K562 (cell line): ENCODE measurements around the gene USP22. TPM values are rescaled to one million over a fixed set of nuclear protein-coding genes. Genes with fewer than 3 reads are reported as not detected.

Source experiments
- ATAC-seq: fragments of 200-7000 bp; cut with Tn5 transposase; 3 replicates; pipeline ENCODE4 v1.9.1; 2020; ENCODE audit warnings: moderate library complexity
- BruUV-seq: library from RNA; stranded (reverse); fragments of 400-500 nt; replicated peaks from 2 replicates; lab custom pipeline; 2021; lab: Mats Ljungman, UMichigan
- CTCF ChIA-PET: fragments of 300-600 bp; formaldehyde crosslinking; extraction: SDS; loops from one replicate; lab custom pipeline; 2021; ENCODE audit warnings: low intra/inter-chr PET ratio; lab: Yijun Ruan, JAX
- POLR2A ChIA-PET: fragments of 300-600, 350-650 bp; sonication (Branson Sonifier 250); formaldehyde crosslinking; extraction: SDS; loops from one replicate; lab custom pipeline; 2021; ENCODE audit warnings: antibody characterized with exemption, inconsistent platforms; lab: Yijun Ruan, JAX
- DNase-seq, 4 experiments: peaks; one replicate each; pipeline versions ENCODE4 v3.0.0 to v3.0.0-alpha.2; 2011 to 2018; ENCODE audit warnings: low spot score in 3 of 4, mixed read lengths in 3 of 4; ENCODE audit errors: extremely low read depth in 1 of 4
- FAIRE-seq: peaks from 2 replicates; lab custom pipeline; 2011; peaks lifted over from hg19 to GRCh38; lab: Jason Lieb, UNC
- H2AFZ ChIP-seq: 2 replicates; pipeline ENCODE4 v1.6.0; 2011; ENCODE audit warnings: low read depth, low read length, control low read depth, inconsistent platforms
- H3K27ac ChIP-seq: fragments of 200-600 bp; 3 replicates; pipeline ENCODE4 v1.8.0; 2011; ENCODE audit warnings: low read depth, mild to moderate bottlenecking, control low read depth, inconsistent platforms, low read length, moderate library complexity, mixed read lengths; ENCODE audit errors: extremely low read depth
- H3K27me3 ChIP-seq, 2 experiments: fragments of 300-600 bp in 1 of 2; 2 replicates in 1 of 2; 3 replicates in 1 of 2; pipeline versions ENCODE4 v1.6.0 to v1.8.0; 2011; ENCODE audit warnings: inconsistent platforms in 2 of 2, low read length in 2 of 2, mild to moderate bottlenecking in 1 of 2, mixed read lengths in 1 of 2, moderate library complexity in 1 of 2; ENCODE audit not compliant: control insufficient read depth in 2 of 2, insufficient read depth in 2 of 2
- H3K36me3 ChIP-seq: fragments of 300-600 bp; 3 replicates; pipeline ENCODE4 v1.8.0; 2011; ENCODE audit warnings: mild to moderate bottlenecking, low read length, inconsistent platforms; ENCODE audit not compliant: control insufficient read depth, insufficient read depth
- H3K4me1 ChIP-seq, 2 experiments: fragments of 200-600 bp in 1 of 2; replicated peaks in 1 of 2; 2 replicates in 1 of 2; 3 replicates in 1 of 2; pipeline versions ENCODE4 v1.5.1 to v1.8.0; 2011; ENCODE audit warnings: inconsistent platforms in 2 of 2, low read length in 2 of 2, mild to moderate bottlenecking in 1 of 2, mixed read lengths in 1 of 2, moderate library complexity in 1 of 2; ENCODE audit not compliant: control insufficient read depth in 2 of 2, insufficient read depth in 2 of 2
- H3K4me2 ChIP-seq: 2 replicates; pipeline ENCODE4 v1.6.1; 2011; ENCODE audit warnings: low read length, control low read depth, inconsistent platforms, mixed read lengths; ENCODE audit not compliant: insufficient read depth
- H3K4me3 ChIP-seq: fragments of 200-600 bp; sonication (generic), shearing (Covaris generic); 2 replicates; pipeline ENCODE4 v1.5.1; 2016; ENCODE audit warnings: control low read depth, inconsistent platforms
- H3K79me2 ChIP-seq: fragments of 200-600 bp; 3 replicates; pipeline ENCODE4 v1.8.0; 2011; ENCODE audit warnings: low read length, inconsistent platforms; ENCODE audit not compliant: control insufficient read depth, insufficient read depth
- H3K9ac ChIP-seq, 2 experiments: 2 replicates each; pipeline versions ENCODE4 v1.6.0 to v1.6.1; 2011; ENCODE audit warnings: low read depth in 2 of 2, low read length in 2 of 2, control low read depth in 1 of 2, inconsistent platforms in 1 of 2, mild to moderate bottlenecking in 1 of 2, mixed read lengths in 1 of 2; ENCODE audit not compliant: insufficient read depth in 1 of 2
- H3K9me1 ChIP-seq: one replicate; pipeline ENCODE4 v1.6.0; 2011; ENCODE audit warnings: inconsistent platforms, mild to moderate bottlenecking, low read length, moderate library complexity; ENCODE audit not compliant: control insufficient read depth, insufficient read depth
- H3K9me3 ChIP-seq: replicated peaks from 2 replicates; pipeline ENCODE4 v1.5.1; 2011; ENCODE audit warnings: low read depth, low read length, inconsistent platforms; ENCODE audit not compliant: control insufficient read depth, insufficient read depth
- H4K20me1 ChIP-seq: replicated peaks from 2 replicates; pipeline ENCODE4 v1.6.1; 2011; ENCODE audit warnings: low read length, inconsistent platforms, mixed read lengths; ENCODE audit not compliant: control insufficient read depth, insufficient read depth
- CAMTA2 ChIP-seq: fragments of 250-450 bp; sonication (Bioruptor Pico); conservative IDR thresholded peaks from 2 replicates; pipeline ENCODE4 v1.5.1; 2022
- DDX20 ChIP-seq: fragments of 450-650 bp; IDR thresholded peaks from 2 replicates; pipeline ENCODE4 v1.6.1; 2016; ENCODE audit warnings: missing genetic modification characterization, low read depth, mild to moderate bottlenecking, missing compliant biosample characterization, moderate library complexity
- DNMT1 ChIP-seq: fragments of 450-650 bp; IDR thresholded peaks from 2 replicates; pipeline ENCODE4 v1.6.1; 2016; ENCODE audit warnings: antibody characterized with exemption, mild to moderate bottlenecking
- EP300 ChIP-seq: IDR thresholded peaks from 2 replicates; pipeline ENCODE4 v1.6.1; 2012; ENCODE audit warnings: low read length, improper control_type of control experiment
- HCFC1 ChIP-seq: IDR thresholded peaks from 2 replicates; pipeline ENCODE4 v1.6.1; 2012; ENCODE audit warnings: low read depth, low read length, improper control_type of control experiment
- ILK ChIP-seq: fragments of 450-650 bp; IDR thresholded peaks from 2 replicates; pipeline ENCODE4 v1.6.1; 2016; ENCODE audit warnings: missing genetic modification characterization, low read depth, mild to moderate bottlenecking, missing compliant biosample characterization, moderate library complexity, borderline replicate concordance
- KAT7 ChIP-seq: sonication (generic); formaldehyde crosslinking; IDR thresholded peaks from 2 replicates; pipeline ENCODE4 v1.8.0; 2022; ENCODE audit warnings: missing genetic modification reagents, mild to moderate bottlenecking, borderline replicate concordance
- KLF10 ChIP-seq: fragments of 250-450 bp; sonication (Bioruptor Pico); IDR thresholded peaks from 2 replicates; pipeline ENCODE4 v1.6.1; 2021; ENCODE audit warnings: matching md5 sums
- MCM5 ChIP-seq: fragments of 450-650 bp; IDR thresholded peaks from 2 replicates; pipeline ENCODE4 v1.6.1; 2016; ENCODE audit warnings: low read depth
- MTA3 ChIP-seq: fragments of 450-650 bp; formaldehyde crosslinking; IDR thresholded peaks from 2 replicates; pipeline ENCODE4 v1.6.1; 2017; ENCODE audit warnings: mild to moderate bottlenecking, borderline replicate concordance
- NCOR1 ChIP-seq: fragments of 450-650 bp; IDR thresholded peaks from 2 replicates; pipeline ENCODE4 v1.6.1; 2016; ENCODE audit warnings: mild to moderate bottlenecking, moderate library complexity
- PHF21A ChIP-seq: fragments of 450-650 bp; IDR thresholded peaks from 2 replicates; pipeline ENCODE4 v1.6.1; 2017; ENCODE audit warnings: low read depth, borderline replicate concordance
- RBM15 ChIP-seq: fragments of 200-400 bp; formaldehyde crosslinking; IDR thresholded peaks from 2 replicates; pipeline ENCODE4 v1.6.1; 2018; ENCODE audit warnings: mild to moderate bottlenecking, low read length, moderate library complexity; ENCODE audit not compliant: insufficient read depth
- RBM17 ChIP-seq: fragments of 200-400 bp; formaldehyde crosslinking; IDR thresholded peaks from 2 replicates; pipeline ENCODE4 v1.6.1; 2017; ENCODE audit warnings: low read depth, mild to moderate bottlenecking, low read length, borderline replicate concordance
- SNRNP70 ChIP-seq: fragments of 200-400 bp; formaldehyde crosslinking; optimal IDR thresholded peaks from 2 replicates; pipeline ENCODE3; 2017; ENCODE audit warnings: low read depth, low read length
- TSC22D4 ChIP-seq: fragments of 450-650 bp; IDR thresholded peaks from 2 replicates; pipeline ENCODE4 v1.6.1; 2016; ENCODE audit warnings: missing genetic modification characterization, missing biosample characterization, control low read depth
- ZNF445 ChIP-seq: fragments of 250-450 bp; sonication (Bioruptor Pico); IDR thresholded peaks from 2 replicates; pipeline ENCODE4 v1.4.0; 2020; ENCODE audit warnings: low read depth, mild to moderate bottlenecking, moderate library complexity
- WGBS: fragments of 100-300 bp; shearing (Covaris generic); methylation state at CpG from one replicate; pipeline ENCODE4 v1.1.6; 2016; ENCODE audit warnings: low coverage, mixed read lengths; ENCODE audit not compliant: insufficient coverage; ENCODE audit errors: missing lambda C conversion rate; 5-methylcytosine and 5-hydroxymethylcytosine counted together
- in situ Hi-C: fragments of 300-500 bp; cut with MboI; formaldehyde crosslinking; loops from 4 replicates; pipeline ENCODE4 v1.15.0; 2018; ENCODE audit warnings: inconsistent platforms, mixed read lengths
- intact Hi-C: fragments of 100-400 bp; cut with micrococcal nuclease; formaldehyde crosslinking; loops from 2 replicates; pipeline ENCODE4 v1.14.2; 2022
- polyA plus RNA-seq, 8 experiments: library from polyadenylated mRNA; depleted of rRNA in 4 of 8; stranded (reverse) in 5 of 8; unstranded in 3 of 8; fragments of >200 nt; fragmentation: Nextera tagmentation in 2 of 8; fragmentation: Illumina TruSeq in 1 of 8; extraction: Ambion mirVana in 2 of 8; extraction: Trizol in 1 of 8; gene quantifications; 2 replicates each; pipeline versions ENCODE4 v1.2.1 to v1.2.3, GENCODE V29; 2011 to 2014; ENCODE audit warnings: inconsistent platforms in 1 of 8, missing spikeins in 1 of 8
- total RNA-seq, 7 experiments: library from RNA; depleted of rRNA in 6 of 7; stranded (reverse); fragments of >200 nt in 6 of 7; fragmentation: Illumina TruSeq in 2 of 7; extraction: Trizol in 2 of 7; gene quantifications; 2 replicates each; pipeline versions ENCODE4 v1.2.1 to v1.2.3, GENCODE V29; 2011 to 2021; ENCODE audit warnings: low replicate concordance in 1 of 7
- TF ChIP-seq, protein P1 (sequence below): IDR thresholded peaks from 2 replicates; pipeline ENCODE4 v1.6.1; 2012; ENCODE audit warnings: low read depth, low read length, improper control_type of control experiment, borderline replicate concordance
- TF ChIP-seq, protein P2 (sequence below), 2 experiments: fragments of 450-650 bp in 1 of 2; sonication (generic) in 1 of 2; formaldehyde crosslinking; conservative IDR thresholded peaks; 2 replicates each; pipeline versions ENCODE4 v1.4.0 to v1.8.1; 2020 to 2022; ENCODE audit warnings: mild to moderate bottlenecking in 1 of 2, missing genetic modification reagents in 1 of 2
- TF ChIP-seq, protein P3 (sequence below): fragments of 450-650 bp; IDR thresholded peaks from 2 replicates; pipeline ENCODE4 v1.7.0; 2016; ENCODE audit warnings: borderline replicate concordance

The USP22 gene
- total and polyA plus RNA-seq, 9 of the 15 experiments (the other 6 are each of a cell fraction or from before 2014, with no cell fraction given) = 6.5 to 113 (median 58.9) TPM

DNA sequence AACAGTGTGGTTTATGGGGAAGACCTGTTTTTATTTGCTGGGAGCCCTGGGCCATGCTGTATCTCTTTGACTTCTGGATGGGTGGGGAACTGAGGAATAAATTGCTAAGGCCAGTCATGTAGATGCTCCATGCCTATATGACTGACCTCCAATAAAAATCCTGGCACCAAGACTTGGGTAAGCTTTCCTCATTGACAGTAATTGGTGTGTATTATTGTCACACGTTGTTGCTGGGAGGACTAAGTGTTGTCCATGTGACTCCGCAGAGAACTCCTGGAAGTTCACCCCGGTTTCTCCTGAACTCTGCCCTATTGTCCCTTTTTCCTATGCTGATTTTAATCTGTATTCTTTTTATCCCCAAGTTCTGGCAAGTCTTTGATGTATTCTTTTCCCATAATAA lies 33.4 kb upstream of the USP22 start:
- no peak for DNase-seq
- Histone ChIP-seq H3K4me2 (no peak overlapping the region), H3K36me3 (no peaks in the 10 kb centered on the region), H2AFZ (no peak overlapping the region), H3K27ac (no peak overlapping the region), H3K27me3 (no peaks in the 10 kb centered on the region; a peak in 2 of 5 replicates), H4K20me1 (no peaks in the 10 kb centered on the region), H3K4me3 (no peak overlapping the region), H3K9ac (no peak overlapping the region), H3K9me1 (no peaks in the 10 kb centered on the region), H3K79me2 (no peaks in the 10 kb centered on the region), H3K9me3 (no peaks in the 10 kb centered on the region), H3K4me1 (no peaks in the 10 kb centered on the region)
- BruUV-seq = no TSS peak
- ATAC-seq = no peak
- POLR2A ChIA-PET = no interaction called here
- 0% methylated on average over 2 of the region's 3 CpGs for WGBS
- no peak for TF ChIP-seq ILK (tag)
- no peak for TF ChIP-seq TSC22D4 (tag)
- TF ChIP-seq RBM17 = no peak
- TF ChIP-seq, protein P1, sequence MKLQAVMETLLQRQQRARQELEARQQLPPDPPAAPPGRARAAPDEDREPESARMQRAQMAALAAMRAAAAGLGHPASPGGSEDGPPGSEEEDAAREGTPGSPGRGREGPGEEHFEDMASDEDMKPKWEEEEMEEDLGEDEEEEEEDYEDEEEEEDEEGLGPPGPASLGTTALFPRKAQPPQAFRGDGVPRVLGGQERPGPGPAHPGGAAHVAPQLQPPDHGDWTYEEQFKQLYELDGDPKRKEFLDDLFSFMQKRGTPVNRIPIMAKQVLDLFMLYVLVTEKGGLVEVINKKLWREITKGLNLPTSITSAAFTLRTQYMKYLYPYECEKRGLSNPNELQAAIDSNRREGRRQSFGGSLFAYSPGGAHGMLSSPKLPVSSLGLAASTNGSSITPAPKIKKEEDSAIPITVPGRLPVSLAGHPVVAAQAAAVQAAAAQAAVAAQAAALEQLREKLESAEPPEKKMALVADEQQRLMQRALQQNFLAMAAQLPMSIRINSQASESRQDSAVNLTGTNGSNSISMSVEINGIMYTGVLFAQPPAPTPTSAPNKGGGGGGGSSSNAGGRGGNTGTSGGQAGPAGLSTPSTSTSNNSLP = no peak
- no peak for TF ChIP-seq HCFC1
- no peak for TF ChIP-seq SNRNP70
- TF ChIP-seq CAMTA2 = no peak
- no peak for TF ChIP-seq PHF21A
- TF ChIP-seq, protein P2, sequence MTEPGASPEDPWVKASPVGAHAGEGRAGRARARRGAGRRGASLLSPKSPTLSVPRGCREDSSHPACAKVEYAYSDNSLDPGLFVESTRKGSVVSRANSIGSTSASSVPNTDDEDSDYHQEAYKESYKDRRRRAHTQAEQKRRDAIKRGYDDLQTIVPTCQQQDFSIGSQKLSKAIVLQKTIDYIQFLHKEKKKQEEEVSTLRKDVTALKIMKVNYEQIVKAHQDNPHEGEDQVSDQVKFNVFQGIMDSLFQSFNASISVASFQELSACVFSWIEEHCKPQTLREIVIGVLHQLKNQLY (CRISPR knock-in tag; conservative IDR thresholded peaks at IDR 0.05) = no peak
- no peak for TF ChIP-seq EP300
- no peak for TF ChIP-seq DDX20 (tag)
- no peak for TF ChIP-seq DNMT1
- no peak for TF ChIP-seq ZNF445 (CRISPR knock-in tag)
- TF ChIP-seq RBM15 = no peak
- TF ChIP-seq, protein P3, sequence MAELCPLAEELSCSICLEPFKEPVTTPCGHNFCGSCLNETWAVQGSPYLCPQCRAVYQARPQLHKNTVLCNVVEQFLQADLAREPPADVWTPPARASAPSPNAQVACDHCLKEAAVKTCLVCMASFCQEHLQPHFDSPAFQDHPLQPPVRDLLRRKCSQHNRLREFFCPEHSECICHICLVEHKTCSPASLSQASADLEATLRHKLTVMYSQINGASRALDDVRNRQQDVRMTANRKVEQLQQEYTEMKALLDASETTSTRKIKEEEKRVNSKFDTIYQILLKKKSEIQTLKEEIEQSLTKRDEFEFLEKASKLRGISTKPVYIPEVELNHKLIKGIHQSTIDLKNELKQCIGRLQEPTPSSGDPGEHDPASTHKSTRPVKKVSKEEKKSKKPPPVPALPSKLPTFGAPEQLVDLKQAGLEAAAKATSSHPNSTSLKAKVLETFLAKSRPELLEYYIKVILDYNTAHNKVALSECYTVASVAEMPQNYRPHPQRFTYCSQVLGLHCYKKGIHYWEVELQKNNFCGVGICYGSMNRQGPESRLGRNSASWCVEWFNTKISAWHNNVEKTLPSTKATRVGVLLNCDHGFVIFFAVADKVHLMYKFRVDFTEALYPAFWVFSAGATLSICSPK = no peak
- TF ChIP-seq KLF10 (CRISPR knock-in tag) = no peak
- no peak for TF ChIP-seq NCOR1
- no peak for TF ChIP-seq KAT7 (CRISPR knock-in tag)
- TF ChIP-seq MTA3 = no peak
- TF ChIP-seq MCM5 = no peak
- intact Hi-C loops (no loop called here), in situ Hi-C loops (no loop called here)
- no peak for FAIRE-seq
- CTCF ChIA-PET = no interaction called here
